ENCODE results near the gene KDM5B. TPM values are rescaled to one million over a fixed set of nuclear protein-coding genes. Genes with fewer than 3 reads are reported as not detected.

Gene KDM5B
- polyA plus RNA-seq, 1 of the 3 experiments (the other 2 are of a cell fraction): 21.7 TPM

DNA sequence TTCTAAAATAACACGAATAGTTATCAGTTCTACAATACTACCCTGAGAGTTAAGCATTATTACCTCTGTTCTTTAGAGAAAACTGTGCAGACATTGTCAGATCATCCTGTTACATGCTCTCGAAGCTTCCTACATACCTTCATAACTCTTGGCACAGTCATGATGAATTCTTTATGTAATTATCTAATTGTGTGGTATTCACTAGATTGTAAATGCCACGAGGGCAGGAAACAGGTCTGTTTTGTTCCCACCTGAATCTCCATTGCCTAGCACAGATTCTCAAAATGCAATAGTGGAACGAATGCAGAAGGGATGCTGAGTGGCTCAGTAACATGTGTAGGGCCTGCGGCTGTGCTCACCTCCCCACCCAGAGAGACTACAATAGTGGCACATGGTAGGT, 101.4 kb downstream of the KDM5B start (continued):
- TF ChIP-seq, protein P1, sequence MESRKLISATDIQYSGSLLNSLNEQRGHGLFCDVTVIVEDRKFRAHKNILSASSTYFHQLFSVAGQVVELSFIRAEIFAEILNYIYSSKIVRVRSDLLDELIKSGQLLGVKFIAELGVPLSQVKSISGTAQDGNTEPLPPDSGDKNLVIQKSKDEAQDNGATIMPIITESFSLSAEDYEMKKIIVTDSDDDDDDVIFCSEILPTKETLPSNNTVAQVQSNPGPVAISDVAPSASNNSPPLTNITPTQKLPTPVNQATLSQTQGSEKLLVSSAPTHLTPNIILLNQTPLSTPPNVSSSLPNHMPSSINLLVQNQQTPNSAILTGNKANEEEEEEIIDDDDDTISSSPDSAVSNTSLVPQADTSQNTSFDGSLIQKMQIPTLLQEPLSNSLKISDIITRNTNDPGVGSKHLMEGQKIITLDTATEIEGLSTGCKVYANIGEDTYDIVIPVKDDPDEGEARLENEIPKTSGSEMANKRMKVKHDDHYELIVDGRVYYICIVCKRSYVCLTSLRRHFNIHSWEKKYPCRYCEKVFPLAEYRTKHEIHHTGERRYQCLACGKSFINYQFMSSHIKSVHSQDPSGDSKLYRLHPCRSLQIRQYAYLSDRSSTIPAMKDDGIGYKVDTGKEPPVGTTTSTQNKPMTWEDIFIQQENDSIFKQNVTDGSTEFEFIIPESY (IDR thresholded peaks at IDR 0.05; ENCODE audit: borderline replicate concordance, low read depth): no peak
- TF ChIP-seq MXI1 (IDR thresholded peaks at IDR 0.05; ENCODE audit: low read depth, low read length): no peak

DNA sequence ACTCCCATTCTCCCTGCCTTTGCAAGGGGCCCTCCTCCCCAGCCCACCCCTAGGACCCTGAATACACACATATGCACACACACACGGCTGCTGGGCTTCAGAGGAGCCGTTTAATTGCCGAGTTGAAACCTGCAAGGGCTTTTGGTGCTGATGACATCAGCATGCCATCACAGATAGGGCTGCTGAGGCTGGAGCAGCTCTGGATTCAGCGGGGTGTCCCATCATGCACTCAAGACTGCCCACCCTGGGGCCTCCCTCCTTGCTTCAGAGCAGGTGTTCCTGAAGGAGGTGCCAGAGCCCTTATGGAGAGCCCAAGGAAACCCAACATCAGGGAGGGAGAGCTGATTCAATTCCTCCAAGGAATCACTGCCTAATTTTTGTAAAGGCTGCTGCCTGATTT, 103.6 kb downstream of the KDM5B start:
- Histone ChIP-seq H3K4me1 (ENCODE audit: control insufficient read depth in 1 of 2, insufficient read depth in 2 of 2, low read depth in 1 of 2, low read length in 1 of 2) (peaks cover 0 to 9% of the 10 kb centered on the region in 2 experiments; a peak in 1 of 4 replicates), H3K4me3 (ENCODE audit: low read depth in 2 of 2, low read length in 1 of 2) (no peak overlapping the region), H3K9me3 (no peaks in the 10 kb centered on the region), H3K27ac (ENCODE audit: low read depth in 2 of 2, low read length in 1 of 2) (no peak overlapping the region), H3K4me2 (no peak overlapping the region), H4K20me1 (ENCODE audit: insufficient read depth) (no peaks in the 10 kb centered on the region), H3K9ac (no peak overlapping the region), H3K9me2 (no peaks in the 10 kb centered on the region), H3K79me2 (ENCODE audit: insufficient read depth) (no peaks in the 10 kb centered on the region), H3K36me3 (replicated peaks in 1 of 2; ENCODE audit: control insufficient read depth in 1 of 2, insufficient read depth in 2 of 2, low read length in 1 of 2) (no peaks in the 10 kb centered on the region), H2AFZ (ENCODE audit: low read depth) (no peak overlapping the region), H3F3A (replicated peaks; ENCODE audit: insufficient read depth) (no peaks in the 10 kb centered on the region), H3K27me3 (ENCODE audit: insufficient read depth) (peaks cover 77% of the 10 kb centered on the region)
- CTCF ChIA-PET: interaction anchor here (1.1 to 6.2 kb wide), 3 partner anchors 12 to 512 kb away, joined by 3 to 41 read pairs (median 13); no protein-coding TSS in a partner anchor
- WGBS (ENCODE audit: low lambda C conversion rate): 25% methylated on average over 2 of the region's 4 CpGs
- POLR2A ChIA-PET: no interaction called here
- no peak for DNase-seq
- TF ChIP-seq RCOR1 (IDR thresholded peaks at IDR 0.05; ENCODE audit: low read length) (no peak), JUND (IDR thresholded peaks at IDR 0.05) (no peak), RXRA (IDR thresholded peaks at IDR 0.05; ENCODE audit: borderline replicate concordance, low read depth) (no peak), TEAD4 (IDR thresholded peaks at IDR 0.05; ENCODE audit: borderline replicate concordance, insufficient read depth) (no peak), GATA2 (CRISPR knock-in tag; IDR thresholded peaks at IDR 0.05) (no peak), NFIC (IDR thresholded peaks at IDR 0.05; ENCODE audit: borderline replicate concordance) (no peak), FOXM1 (IDR thresholded peaks at IDR 0.05; ENCODE audit: low read depth) (no peak), EP300 (IDR thresholded peaks at IDR 0.05; ENCODE audit: borderline replicate concordance in 1 of 2, low read depth in 1 of 2, low read length in 1 of 2) (no peak), NRF1 (IDR thresholded peaks at IDR 0.05; ENCODE audit: low read depth, low read length) (no peak), MEF2A (IDR thresholded peaks at IDR 0.05; ENCODE audit: borderline replicate concordance, low read depth) (no peak)
- TF ChIP-seq, protein P2, sequence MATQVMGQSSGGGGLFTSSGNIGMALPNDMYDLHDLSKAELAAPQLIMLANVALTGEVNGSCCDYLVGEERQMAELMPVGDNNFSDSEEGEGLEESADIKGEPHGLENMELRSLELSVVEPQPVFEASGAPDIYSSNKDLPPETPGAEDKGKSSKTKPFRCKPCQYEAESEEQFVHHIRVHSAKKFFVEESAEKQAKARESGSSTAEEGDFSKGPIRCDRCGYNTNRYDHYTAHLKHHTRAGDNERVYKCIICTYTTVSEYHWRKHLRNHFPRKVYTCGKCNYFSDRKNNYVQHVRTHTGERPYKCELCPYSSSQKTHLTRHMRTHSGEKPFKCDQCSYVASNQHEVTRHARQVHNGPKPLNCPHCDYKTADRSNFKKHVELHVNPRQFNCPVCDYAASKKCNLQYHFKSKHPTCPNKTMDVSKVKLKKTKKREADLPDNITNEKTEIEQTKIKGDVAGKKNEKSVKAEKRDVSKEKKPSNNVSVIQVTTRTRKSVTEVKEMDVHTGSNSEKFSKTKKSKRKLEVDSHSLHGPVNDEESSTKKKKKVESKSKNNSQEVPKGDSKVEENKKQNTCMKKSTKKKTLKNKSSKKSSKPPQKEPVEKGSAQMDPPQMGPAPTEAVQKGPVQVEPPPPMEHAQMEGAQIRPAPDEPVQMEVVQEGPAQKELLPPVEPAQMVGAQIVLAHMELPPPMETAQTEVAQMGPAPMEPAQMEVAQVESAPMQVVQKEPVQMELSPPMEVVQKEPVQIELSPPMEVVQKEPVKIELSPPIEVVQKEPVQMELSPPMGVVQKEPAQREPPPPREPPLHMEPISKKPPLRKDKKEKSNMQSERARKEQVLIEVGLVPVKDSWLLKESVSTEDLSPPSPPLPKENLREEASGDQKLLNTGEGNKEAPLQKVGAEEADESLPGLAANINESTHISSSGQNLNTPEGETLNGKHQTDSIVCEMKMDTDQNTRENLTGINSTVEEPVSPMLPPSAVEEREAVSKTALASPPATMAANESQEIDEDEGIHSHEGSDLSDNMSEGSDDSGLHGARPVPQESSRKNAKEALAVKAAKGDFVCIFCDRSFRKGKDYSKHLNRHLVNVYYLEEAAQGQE (IDR thresholded peaks at IDR 0.05; ENCODE audit: low read depth, low read length): no peak
- TF ChIP-seq, protein P3, sequence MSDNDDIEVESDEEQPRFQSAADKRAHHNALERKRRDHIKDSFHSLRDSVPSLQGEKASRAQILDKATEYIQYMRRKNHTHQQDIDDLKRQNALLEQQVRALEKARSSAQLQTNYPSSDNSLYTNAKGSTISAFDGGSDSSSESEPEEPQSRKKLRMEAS (IDR thresholded peaks at IDR 0.05; ENCODE audit: low read depth): no peak
- TF ChIP-seq, protein P1 (IDR thresholded peaks at IDR 0.05; ENCODE audit: borderline replicate concordance, low read depth): no peak
